Lower leg skin (tissue), 3 donors: ENCODE data around the gene SYNPO2.

ENCODE experiments used
- CTCF ChIP-seq, 3 donors: fragments of 450-650 bp; IDR thresholded peaks; one replicate each; pipeline ENCODE4 v1.5.1; 2016; ENCODE audit warnings: antibody characterized with exemption in 3 of 3, mild to moderate bottlenecking in 3 of 3, moderate library complexity in 2 of 3
- POLR2A ChIP-seq, 2 donors: fragments of 450-650 bp; IDR thresholded peaks; one replicate each; pipeline ENCODE4 v1.6.1; 2016 to 2017; ENCODE audit warnings: antibody characterized with exemption in 2 of 2, mild to moderate bottlenecking in 1 of 2, moderate library complexity in 1 of 2

GRCh38 chr4:119099227-119099810 is 210.7 kb downstream of the SYNPO2 start:
- no peak for TF ChIP-seq CTCF (IDR thresholded peaks at IDR 0.05)
- TF ChIP-seq POLR2A (IDR thresholded peaks at IDR 0.05): no peak
